Cardiac septum (tissue), 1 donor: ENCODE results near the gene ZNF468. TPM values are rescaled to one million over a fixed set of nuclear protein-coding genes. Genes with fewer than 3 reads are reported as not detected.
"Not testable (repeated sequence)": the region's sequence is repeated elsewhere in the genome, so short reads cannot be mapped to it uniquely, and the experiment has no call there.

Source experiments
- DNase-seq: peaks from one replicate; pipeline ENCODE4 v3.0.0-alpha.2; 2020; ENCODE audit warnings: low spot score
- intact Hi-C: fragments of 100-400 bp; cut with DNase I; formaldehyde crosslinking; loops from one replicate; pipeline ENCODE4 v1.14.0; 2022
- long read RNA-seq: library from polyadenylated mRNA; unstranded; transcript quantifications from one replicate; pipeline ENCODE4 v2.0.0, GENCODE V29; 2021
- total RNA-seq: library from RNA; stranded (reverse); fragmentation: NEBNext Ultra II Directional; extraction: Animal tissue kit (Norgen Biotek cat#: 25700); gene quantifications from one replicate; pipeline ENCODE4 v1.2.1, GENCODE V29; 2021
- donor health status: DM: no; HTN: no; CAD: no.

The ZNF468 gene
- total RNA-seq: 7.8 TPM
- long read RNA-seq, full-length matches to known transcripts: 7 of 12 reads
- long read RNA-seq, partial matches to known transcripts: 0 of 12 reads
- long read RNA-seq, other reads (novel, unspliced or antisense): 5 of 12 reads

DNA sequence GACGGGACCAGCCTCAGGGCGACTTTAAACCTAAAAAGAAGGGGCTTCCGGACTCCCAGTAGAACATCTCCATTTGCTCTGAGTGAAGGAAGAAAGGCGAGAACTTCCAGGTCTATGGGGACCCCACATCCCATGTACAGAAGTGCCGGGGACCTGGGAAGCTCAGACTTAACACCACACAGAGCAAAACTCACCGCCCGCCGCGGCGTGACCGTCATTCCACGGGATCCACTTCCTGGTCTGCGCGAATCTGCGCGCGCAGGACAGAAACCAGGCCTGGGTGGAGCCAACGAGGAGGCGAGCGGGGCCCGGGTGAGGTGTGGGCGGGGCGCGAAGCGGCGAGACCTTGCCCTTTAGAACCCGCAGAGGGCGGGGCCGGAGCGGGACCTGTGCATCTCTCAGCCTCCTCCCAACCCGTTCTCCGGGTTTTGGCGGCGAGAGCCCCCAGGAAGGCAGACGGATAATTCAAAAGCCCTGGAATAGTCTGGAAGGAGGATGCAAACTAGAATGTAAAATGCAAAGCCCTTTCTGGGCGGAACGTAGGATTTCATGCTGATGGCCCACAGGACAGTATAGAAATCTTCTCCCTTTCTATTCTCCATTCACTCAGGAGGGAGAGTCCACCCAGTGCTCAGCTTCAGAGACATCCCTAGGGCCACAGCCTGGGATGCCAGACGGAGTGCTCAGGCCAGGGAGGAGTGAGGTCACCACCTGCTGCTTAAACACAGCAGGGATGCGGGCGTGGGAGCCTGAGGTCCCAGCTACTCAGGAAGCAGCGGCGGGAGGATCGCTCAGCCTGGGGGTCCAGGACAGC lies at the start of gene ZNF468:
Gene ZNF468 (minus strand): TSS at position 242 of the 814 bp plus-strand sequence. CDS start 3,347 bp downstream, outside the sequence.
- DNase-seq: peak; percentile 92
- intact Hi-C loops: not testable (repeated sequence)

DNA sequence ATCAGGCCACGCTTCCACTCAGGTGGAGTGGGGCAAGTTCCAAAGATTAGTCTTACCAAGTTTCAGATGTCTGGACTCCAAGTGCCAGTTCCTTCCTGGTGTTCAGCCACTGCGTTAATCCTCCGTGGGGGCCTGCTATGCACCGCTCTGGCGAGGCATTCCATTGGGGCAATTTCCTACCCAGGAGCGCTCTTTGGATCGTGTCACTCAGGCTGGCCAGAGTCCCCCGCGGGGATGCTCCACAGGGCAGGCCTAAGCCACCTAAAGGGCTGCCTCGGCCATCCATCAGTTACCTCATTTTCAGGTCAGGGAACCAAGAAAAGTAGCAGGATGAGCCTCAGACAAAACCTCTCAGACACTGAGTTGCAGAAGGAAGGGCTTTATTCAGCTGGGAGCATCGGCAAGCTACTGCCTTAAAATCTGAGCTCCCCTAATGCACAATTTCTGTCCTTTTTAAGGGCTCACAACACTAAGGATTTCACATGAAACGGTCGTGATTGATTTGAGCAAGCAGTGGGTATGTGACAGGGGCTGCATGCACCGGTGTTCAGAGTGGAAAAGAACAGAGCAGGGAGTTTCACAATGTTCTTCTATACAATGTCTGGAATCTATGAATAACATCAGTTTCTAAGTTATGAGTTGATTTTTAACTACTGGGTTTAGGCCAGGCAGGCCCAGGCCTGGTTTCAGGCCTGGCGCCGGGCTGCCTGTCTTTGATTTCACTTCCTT lies 46.8 kb upstream of the ZNF468 start:
- DNase-seq, intact Hi-C loops: not testable (repeated sequence)

DNA sequence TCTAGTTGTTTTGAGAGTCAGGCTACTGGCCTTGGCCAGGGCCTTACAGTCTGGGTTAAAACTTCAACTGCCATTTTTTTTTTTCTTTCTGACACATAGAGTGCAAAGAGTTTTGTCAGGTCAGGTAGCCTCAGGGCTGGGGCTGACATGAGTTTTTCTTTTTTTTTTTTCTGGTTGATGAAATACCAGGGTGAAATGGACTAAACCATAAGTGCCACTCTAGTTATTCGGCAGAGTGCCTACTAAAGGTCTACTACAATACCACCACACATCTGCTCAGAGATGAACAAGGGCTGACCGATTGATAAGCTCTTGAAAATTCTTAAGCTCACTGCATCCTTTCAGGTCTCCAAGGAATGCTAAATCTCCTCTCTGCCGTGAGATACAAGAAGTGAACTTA lies 44.4 kb upstream of the ZNF468 start:
- no peak for DNase-seq
- intact Hi-C loops: no loop called here

DNA sequence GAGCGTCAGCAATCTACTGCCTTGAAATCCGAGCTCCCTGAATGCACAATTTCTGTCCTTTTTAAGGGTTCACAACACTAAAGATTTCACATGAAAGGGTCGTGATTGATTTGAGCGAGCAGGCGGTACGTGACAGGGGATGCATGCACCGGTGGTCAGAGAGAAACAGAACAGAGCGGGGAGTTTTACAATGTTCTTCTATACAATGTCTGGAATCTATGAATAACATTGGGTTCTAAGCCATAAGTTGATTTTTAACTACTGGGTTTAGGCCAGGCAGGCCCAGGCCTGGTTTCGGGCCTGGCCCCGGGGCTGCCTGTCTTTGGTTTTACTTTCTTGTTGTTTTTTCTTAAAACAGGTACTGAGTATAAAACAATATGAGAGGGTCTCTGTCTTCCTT lies 41.2 kb upstream of the ZNF468 start:
- DNase-seq, intact Hi-C loops: not testable (repeated sequence)

DNA sequence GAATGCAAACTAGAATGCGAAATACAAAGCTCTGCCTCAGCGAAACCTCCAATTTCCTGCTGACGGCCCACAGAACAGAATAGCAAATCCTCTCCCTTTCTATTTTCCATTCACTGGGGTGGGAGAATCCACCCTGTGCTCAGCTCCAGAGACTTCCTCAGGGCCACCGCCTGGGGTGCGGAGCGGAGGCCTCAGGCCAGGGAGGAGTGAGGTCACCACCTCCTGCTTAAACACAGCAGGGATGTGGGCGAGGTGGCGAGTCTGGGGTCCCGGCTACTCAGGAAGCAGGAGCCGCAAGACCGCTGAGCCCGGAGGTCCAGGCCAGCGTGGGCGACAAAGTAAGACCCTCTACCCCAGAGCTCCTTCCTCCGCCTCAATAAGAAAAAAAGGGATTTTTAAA lies 40.7 kb upstream of the ZNF468 start:
- intact Hi-C loops: no loop called here
- DNase-seq: no peak

DNA sequence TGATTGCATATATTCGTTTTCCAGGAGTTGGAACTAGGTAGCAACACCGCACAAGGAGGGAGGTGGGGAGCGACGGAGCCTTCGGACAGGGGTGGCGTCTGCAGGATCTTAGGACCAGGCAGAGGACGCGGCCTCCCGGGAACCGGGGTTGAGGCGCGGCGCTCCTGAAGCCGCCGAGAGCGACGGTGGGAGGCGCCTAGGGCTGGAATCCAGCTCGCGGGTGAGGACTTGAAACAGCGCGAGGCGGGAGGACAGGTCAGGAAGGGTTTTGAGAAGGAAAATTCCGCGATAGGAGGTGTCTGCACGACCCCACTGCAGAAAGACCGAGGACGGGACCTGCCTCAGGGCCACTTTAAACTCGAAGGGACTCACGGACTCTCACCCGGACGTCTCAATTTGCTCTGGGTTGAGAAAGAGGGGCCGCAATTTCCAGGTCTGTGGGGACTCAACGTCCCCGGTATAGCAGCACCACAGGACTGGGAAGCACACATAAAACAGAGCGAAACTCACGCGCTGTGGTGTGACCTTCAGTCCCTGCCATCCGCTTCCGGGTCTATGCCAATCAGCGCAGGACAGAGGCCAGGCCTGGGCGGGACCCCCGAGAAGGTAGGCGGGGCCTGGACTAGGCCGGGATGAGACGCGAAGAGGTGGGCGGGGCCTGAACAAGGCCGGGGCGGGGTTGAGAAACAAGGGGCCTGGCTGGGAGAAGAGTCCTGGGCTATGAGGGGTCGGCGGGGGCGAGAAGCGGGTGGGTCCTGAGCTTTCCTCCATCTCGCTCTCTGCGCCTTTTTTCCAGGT lies 39.9 kb upstream of the ZNF468 start, which contains the start of gene ZNF320:
Gene ZNF320 (minus strand): TSS at position 498 of the 798 bp plus-strand sequence. CDS start 7,380 bp downstream, outside the sequence.
- intact Hi-C loops: loop anchor here (2.0 kb wide), 1 partner anchor 65 kb away; the partner anchor contains the start of gene ZNF816
- peak; percentile 97 for DNase-seq

DNA sequence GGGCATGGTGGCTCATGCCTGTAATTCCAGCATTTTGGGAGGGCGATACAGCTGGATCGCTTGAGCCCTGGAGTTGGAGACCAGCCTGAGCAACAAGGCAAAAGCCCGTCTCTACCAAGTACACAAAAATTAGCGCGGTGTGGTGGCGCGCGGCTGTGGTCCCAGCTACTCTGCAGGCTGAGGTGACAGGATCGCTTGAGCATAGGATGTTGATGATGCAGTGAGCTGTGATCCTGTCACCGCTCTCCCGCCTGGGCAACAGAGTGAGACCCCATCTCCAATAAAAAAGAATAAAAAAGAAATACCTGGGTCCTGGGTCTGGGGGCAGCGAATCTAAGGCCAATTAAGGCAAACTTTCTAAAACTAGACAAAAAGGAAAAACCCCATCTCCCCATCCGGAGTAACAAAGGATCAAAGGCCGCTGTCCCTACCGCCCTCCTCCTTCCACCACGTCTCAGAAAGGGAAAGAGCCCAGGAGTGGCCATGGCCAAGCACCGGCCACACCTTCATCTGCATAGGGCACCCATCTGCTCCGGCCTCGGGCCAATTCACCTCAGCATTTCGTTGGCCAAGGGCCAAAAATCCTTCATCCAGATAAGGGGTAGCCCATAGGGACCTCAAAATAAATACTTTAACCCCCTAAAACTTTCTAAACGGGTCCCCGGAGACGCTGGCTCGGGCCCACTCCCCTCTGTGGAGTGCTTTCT lies 39.2 kb upstream of the ZNF468 start:
- no peak for DNase-seq
- intact Hi-C loops: loop anchor here (2.0 kb wide), 1 partner anchor 66 kb away; the partner anchor contains the start of gene ZNF816

DNA sequence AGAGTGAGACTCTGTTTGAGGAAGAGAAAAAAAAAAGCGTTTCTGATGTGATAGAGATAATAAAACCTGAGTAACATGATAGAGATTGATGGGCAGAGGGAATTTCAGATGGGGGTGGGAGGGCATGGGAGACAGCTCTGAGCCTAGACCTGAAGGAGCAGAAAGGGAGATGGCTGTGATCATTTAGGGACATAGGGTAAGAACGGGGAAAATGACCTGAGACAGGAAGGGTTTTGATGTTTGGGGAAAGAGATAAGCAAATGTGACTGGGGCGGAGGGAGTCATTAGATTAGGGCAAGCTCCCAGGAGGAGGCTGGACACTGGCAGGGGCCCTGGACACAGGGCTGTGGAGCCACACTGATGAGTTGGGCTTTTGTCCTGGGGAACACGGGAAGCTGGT lies 33.9 kb upstream of the ZNF468 start:
- DNase-seq: no peak
- intact Hi-C loops: no loop called here

DNA sequence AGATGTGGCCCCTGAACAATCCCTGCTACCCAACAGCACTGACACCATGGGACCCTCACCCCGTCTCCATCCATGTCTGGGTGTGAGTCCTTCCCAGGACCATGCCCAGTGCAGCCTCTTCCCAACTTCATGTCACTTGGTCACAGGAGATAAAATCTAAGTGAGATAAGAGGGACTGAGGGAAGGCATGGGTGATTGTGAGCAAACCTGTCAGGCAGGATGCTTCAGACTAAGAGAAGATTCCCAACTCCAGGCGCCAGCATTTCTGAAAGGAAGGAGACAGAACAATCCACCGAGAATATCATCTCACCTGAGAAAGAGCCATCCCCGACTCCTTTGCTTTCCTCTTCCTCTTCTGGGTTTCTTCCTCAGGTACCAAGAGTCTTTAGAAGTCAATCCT lies 32.5 kb upstream of the ZNF468 start:
- intact Hi-C loops: no loop called here
- no peak for DNase-seq

DNA sequence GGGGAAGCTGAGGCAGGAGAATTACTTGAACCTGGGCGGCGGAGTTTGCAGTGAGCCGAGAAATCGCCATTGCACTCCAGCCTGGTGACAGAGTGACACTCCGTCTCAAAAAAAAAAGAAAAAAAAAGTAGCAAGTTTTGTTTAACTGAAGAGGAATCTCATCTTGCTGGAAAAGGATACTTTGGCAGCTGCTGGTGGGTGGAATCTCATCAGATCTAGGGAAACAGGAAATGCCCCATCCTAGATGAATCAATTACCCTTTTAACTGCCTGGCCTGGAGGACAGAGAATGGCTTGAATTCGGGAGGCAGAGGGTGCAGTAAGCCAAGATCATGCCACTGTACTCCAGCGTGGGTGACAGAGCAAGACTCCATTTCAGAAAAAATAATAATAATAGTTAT lies 31.7 kb upstream of the ZNF468 start:
- no peak for DNase-seq
- intact Hi-C loops: no loop called here

DNA sequence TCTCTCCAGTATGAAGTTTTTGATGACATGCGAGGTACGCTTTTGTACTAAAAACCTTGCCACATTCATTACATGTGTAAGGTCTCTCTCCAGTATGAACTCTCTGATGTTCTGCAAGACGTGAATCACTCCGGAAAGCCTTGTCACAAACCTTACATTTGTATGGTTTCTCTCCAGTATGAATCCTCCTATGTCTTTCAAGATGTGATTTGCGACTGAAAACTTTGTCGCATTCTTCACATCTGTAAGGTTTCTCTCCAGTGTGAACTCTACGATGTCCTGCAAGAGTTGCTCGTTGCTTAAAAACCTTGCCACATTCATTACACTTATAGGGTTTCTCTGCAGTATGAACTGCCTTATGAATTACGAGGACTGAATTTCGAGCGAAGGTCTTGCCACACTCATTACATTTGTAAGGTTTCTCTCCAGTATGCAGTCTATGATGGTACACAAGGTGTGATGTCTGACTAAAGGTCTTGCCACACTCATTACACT lies 23.5 kb upstream of the ZNF468 start:
- no peak for DNase-seq
- intact Hi-C loops: no loop called here

DNA sequence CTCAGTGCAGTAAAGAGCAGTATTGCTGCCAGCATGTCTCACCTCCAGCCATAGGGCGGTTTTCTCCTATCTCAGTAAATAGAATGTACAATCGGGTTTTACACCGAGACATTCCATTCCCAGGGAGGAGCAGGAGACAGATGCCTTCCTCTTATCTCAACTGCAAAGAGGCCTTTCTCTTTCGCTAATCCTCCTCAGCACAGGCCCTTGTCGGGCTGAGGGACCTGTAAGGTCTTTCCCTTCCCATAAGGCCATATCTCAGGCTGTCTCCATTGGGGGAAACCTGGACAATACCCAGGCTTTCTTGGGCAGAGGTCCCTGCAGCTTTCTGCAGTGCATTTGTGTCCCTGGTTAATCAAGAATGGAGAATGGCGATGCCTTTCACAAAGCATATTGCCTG lies 15.6 kb upstream of the ZNF468 start:
- intact Hi-C loops, DNase-seq: not testable (repeated sequence)

DNA sequence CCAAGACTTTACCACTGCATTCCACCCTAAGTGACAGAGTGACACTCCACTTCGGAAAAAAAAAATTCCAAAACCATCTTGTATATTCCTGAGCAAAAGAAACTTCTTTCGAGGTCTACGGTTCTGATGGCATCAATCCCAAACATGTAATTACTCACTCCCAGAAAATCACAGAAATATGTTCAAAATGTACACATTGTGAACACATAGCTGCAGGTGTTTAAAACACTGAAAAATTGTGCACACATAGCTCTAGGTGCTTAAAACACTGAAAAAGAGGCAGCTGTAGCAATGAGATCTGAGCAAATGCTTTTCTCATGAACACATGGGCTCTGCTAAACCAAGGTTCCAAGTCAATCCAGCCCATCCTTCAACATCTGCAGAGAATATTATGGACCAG lies 14.0 kb upstream of the ZNF468 start:
- DNase-seq: no peak
- intact Hi-C loops: no loop called here

DNA sequence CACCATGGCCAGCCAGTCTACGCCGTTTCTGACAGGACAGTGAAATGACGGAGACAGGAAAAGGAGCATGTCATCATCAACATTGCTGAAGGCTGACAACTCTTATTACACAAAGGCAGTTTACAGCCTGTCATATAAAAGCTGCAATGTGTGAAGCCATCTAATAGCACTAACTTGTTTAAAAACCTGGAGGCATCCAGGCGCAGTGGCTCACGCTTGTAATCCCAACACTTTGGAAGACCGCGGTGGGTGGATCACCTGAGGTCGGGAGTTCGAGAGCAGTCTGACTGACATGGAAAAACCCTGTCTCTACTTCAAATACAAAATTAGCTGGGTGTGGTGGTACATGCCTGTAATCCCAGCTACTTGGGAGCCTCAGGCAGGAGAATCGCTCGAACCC lies 10.6 kb upstream of the ZNF468 start:
- intact Hi-C loops: not testable (repeated sequence)

DNA sequence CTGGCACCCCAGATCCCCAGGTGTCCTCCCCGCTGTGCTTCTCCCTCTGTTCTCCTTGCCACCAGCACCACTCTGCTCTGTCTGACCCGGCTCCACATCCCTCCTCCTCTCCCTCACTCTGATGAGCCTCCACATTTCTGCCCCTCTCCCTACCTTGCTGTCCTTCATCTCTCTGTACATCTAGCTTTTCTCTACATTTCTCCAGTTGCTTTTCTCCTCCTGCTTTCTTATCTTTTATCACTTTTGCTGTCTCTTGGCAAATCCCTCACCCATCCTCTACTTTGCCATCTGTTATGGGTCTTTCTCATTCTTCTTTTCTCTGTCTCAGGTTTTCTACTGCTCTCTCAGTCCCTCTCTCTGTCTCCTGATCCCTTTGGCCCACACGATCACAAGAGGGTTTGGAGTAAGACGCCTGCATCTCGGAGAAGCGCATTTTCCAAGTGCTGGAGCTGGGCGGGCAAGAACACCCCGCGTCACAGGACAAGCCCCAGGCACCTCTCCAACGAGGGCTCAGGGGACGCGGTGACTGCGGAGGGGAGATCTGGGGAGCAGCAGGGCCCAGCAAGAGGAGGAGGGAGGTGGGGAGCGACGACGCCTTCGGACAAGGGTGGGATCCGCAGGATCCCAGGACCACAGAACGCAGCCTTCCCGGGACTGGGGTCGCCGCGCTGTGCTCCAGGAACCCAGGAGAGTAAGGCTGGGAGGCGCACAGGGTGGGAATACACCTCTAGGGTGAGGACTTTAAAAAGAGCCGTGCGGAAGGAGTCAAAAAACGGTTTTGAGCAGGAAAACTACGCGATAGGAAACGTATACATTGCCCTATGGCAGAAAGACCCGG lies 660 bp downstream of the ZNF468 start:
- intact Hi-C loops, DNase-seq: not testable (repeated sequence)

More for the DNA sequence above, 10.6 kb upstream of the ZNF468 start:
- not testable (repeated sequence) for DNase-seq

DNA sequence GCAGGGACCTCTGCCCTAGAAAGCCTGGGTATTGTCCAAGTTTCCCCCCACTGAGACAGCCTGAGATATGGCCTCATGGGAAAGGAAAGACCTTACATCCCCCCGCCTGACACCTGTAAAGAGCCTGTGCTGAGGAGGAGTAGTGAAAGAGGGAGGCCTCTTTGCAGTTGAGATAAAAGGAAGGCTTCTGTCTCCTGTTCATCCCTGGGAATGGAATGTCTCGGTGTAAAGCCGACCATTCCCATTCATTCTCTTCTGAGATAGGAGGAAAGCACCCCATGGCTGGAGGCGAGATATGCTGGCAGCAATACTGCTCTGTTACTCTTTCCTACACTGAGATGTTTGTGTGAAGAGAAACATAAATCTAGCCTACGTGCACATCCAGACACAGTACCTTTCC lies 10.1 kb downstream of the ZNF468 start:
- DNase-seq, intact Hi-C loops: not testable (repeated sequence)

DNA sequence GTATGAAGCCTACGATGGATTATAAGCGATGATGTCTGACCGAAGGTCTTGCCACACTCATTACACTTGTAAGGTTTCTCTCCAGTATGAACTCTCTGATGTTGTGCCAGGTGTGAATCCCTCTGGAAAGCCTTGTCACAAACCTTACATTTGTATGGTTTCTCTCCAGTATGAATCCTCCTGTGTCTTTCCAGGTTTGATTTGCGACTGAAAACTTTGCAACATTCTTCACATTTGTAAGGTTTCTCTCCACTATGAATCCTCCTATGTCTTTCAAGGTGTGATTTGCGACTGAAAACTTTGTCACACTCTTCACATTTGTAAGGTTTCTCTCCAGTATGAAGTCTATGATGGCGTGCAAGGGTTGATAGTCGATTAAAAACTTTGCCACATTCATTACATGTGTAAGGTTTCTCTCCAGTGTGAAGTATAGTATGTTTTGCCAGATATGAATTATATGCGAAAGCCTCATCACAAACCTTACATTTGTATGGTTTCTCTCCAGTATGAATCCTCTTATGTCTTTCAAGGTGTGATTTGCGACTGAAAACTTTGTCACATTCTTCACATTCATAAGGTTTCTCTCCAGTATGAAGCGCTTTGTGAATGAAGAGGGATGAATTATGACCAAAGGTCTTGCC lies 16.5 kb downstream of the ZNF468 start:
- intact Hi-C loops, DNase-seq: not testable (repeated sequence)
